Measurements from ENCODE around the gene ITGB4. TPM values are rescaled to one million over a fixed set of nuclear protein-coding genes. Genes with fewer than 3 reads are reported as not detected.

The ITGB4 gene
- total RNA-seq, 2 experiments from 2014 or later, result 1.0 to 1.1 TPM

- ATAC-seq (no peak), DNase-seq (no peak)
- Mint-ChIP-seq H3K27me3 (no peaks in the 10 kb centered on the region), H3K9me3 (ENCODE audit: low read depth) (no peaks in the 10 kb centered on the region), H3K4me1 (no peaks in the 10 kb centered on the region), H3K36me3 (peaks cover 8% of the 10 kb centered on the region), H3K4me3 (no peak overlapping the region), H3K27ac (no peak overlapping the region)
- CTCF ChIA-PET, result interaction anchor here (1.2 to 1.5 kb wide), 2 partner anchors 47 to 54 kb away, joined by 3 read pairs; no protein-coding TSS in a partner anchor
Observed at GRCh38 chr17:75704963-75705875, 16.0 kb upstream of the ITGB4 start.

GRCh38 chr17:75706042-75706728 lies 15.1 kb upstream of the ITGB4 start:
- Mint-ChIP-seq H3K27ac (no peak overlapping the region), H3K9me3 (ENCODE audit: low read depth) (no peaks in the 10 kb centered on the region), H3K4me3 (no peak overlapping the region), H3K4me1 (no peaks in the 10 kb centered on the region), H3K36me3 (peaks cover 4% of the 10 kb centered on the region), H3K27me3 (peaks cover 3% of the 10 kb centered on the region)
- DNase-seq (no peak), ATAC-seq (no peak)
- CTCF ChIA-PET, result interaction anchor here (0.6 to 1.5 kb wide), 3 partner anchors 32 to 55 kb away, joined by 3 read pairs; no protein-coding TSS in a partner anchor

- H3K4me3 Mint-ChIP-seq, result no peak overlapping the region
- ATAC-seq, result no peak
- no peak overlapping the region for H3K27ac Mint-ChIP-seq
- DNase-seq, result no peak
- peaks cover 6% of the 10 kb centered on the region for H3K27me3 Mint-ChIP-seq
- H3K4me1 Mint-ChIP-seq, result no peaks in the 10 kb centered on the region
- peaks cover 4% of the 10 kb centered on the region for H3K36me3 Mint-ChIP-seq
- no peaks in the 10 kb centered on the region for H3K9me3 Mint-ChIP-seq (ENCODE audit: low read depth)
- CTCF ChIA-PET, result interaction anchor here (0.5 kb wide), 1 partner anchor 153 kb away, joined by 3 read pairs; no protein-coding TSS in a partner anchor
Observed at GRCh38 chr17:75707079-75707571, 14.1 kb upstream of the ITGB4 start.

GRCh38 chr17:75712446-75712845 lies 8.8 kb upstream of the ITGB4 start:
- Mint-ChIP-seq H3K4me3 (no peak overlapping the region), H3K4me1 (no peaks in the 10 kb centered on the region), H3K36me3 (peaks cover 1% of the 10 kb centered on the region), H3K27me3 (peaks cover 14% of the 10 kb centered on the region), H3K27ac (no peak overlapping the region), H3K9me3 (ENCODE audit: low read depth) (no peaks in the 10 kb centered on the region)
- DNase-seq (no peak), ATAC-seq (no peak)
- CTCF ChIA-PET, result interaction anchor here (0.9 to 1.3 kb wide), 3 partner anchors 14 to 112 kb away, joined by 3 to 7 read pairs (median 3); no protein-coding TSS in a partner anchor

- H3K27me3 Mint-ChIP-seq, result peaks cover 31% of the 10 kb centered on the region
- no peaks in the 10 kb centered on the region for H3K9me3 Mint-ChIP-seq (ENCODE audit: low read depth)
- no peak overlapping the region for H3K27ac Mint-ChIP-seq
- peaks cover 3% of the 10 kb centered on the region for H3K4me1 Mint-ChIP-seq
- H3K4me3 Mint-ChIP-seq, result no peak overlapping the region
- CTCF ChIA-PET, result interaction anchor here (0.8 to 4.9 kb wide), 5 partner anchors 21 to 90 kb away, joined by 3 to 41 read pairs (median 3); partner anchors contain the start of gene SMIM5
- H3K36me3 Mint-ChIP-seq, result no peaks in the 10 kb centered on the region
- ATAC-seq, result no peak
- no peak for DNase-seq
Observed at GRCh38 chr17:75719732-75720131, 1.5 kb upstream of the ITGB4 start.

- H3K36me3 Mint-ChIP-seq, result no peaks in the 10 kb centered on the region
- no peak overlapping the region for H3K4me3 Mint-ChIP-seq
- H3K27ac Mint-ChIP-seq, result no peak overlapping the region
- H3K9me3 Mint-ChIP-seq (ENCODE audit: low read depth), result no peaks in the 10 kb centered on the region
- peak; percentile 52 for ATAC-seq
- CTCF ChIA-PET, result interaction anchor here (1.0 to 4.9 kb wide), 6 partner anchors 28 to 89 kb away, joined by 3 to 41 read pairs (median 4); partner anchors contain the start of gene GALK1
- H3K4me1 Mint-ChIP-seq, result peaks cover 3% of the 10 kb centered on the region
- peaks cover 31% of the 10 kb centered on the region for H3K27me3 Mint-ChIP-seq
- no peak for DNase-seq
Observed at GRCh38 chr17:75721463-75722011, 278 bp downstream of the ITGB4 start.

GRCh38 chr17:75722076-75722475 lies 817 bp downstream of the ITGB4 start:
- CTCF ChIA-PET, result interaction anchor here (1.4 to 4.9 kb wide), 4 partner anchors 27 to 89 kb away, joined by 3 to 41 read pairs (median 8); partner anchors contain the start of gene GALK1
- ATAC-seq (no peak), DNase-seq (no peak)
- Mint-ChIP-seq H3K27me3 (peaks cover 31% of the 10 kb centered on the region), H3K36me3 (no peaks in the 10 kb centered on the region), H3K27ac (no peak overlapping the region), H3K9me3 (ENCODE audit: low read depth) (no peaks in the 10 kb centered on the region), H3K4me3 (no peak overlapping the region), H3K4me1 (peaks cover 3% of the 10 kb centered on the region)

GRCh38 chr17:75722542-75723095 lies 1.4 kb downstream of the ITGB4 start:
- no peak for ATAC-seq
- peaks cover 26% of the 10 kb centered on the region for H3K27me3 Mint-ChIP-seq
- H3K27ac Mint-ChIP-seq, result no peak overlapping the region
- no peaks in the 10 kb centered on the region for H3K36me3 Mint-ChIP-seq
- no peak for DNase-seq
- peaks cover 3% of the 10 kb centered on the region for H3K4me1 Mint-ChIP-seq
- no peaks in the 10 kb centered on the region for H3K9me3 Mint-ChIP-seq (ENCODE audit: low read depth)
- no peak overlapping the region for H3K4me3 Mint-ChIP-seq
- CTCF ChIA-PET, result interaction anchor here (1.5 to 4.9 kb wide), 2 partner anchors 27 to 90 kb away, joined by 4 to 41 read pairs; no protein-coding TSS in a partner anchor

GRCh38 chr17:75723171-75723930 lies 2.1 kb downstream of the ITGB4 start:
- peaks cover 24% of the 10 kb centered on the region for H3K27me3 Mint-ChIP-seq
- ATAC-seq (no peak), DNase-seq (no peak)
- no peak overlapping the region for H3K4me3 Mint-ChIP-seq
- CTCF ChIA-PET, result interaction anchor here (0.9 kb wide), 1 partner anchor 90 kb away, joined by 3 read pairs; the partner anchor contains the start of gene SMIM5
- no peaks in the 10 kb centered on the region for H3K9me3 Mint-ChIP-seq (ENCODE audit: low read depth)
- peaks cover 3% of the 10 kb centered on the region for H3K4me1 Mint-ChIP-seq
- no peak overlapping the region for H3K27ac Mint-ChIP-seq
- H3K36me3 Mint-ChIP-seq, result no peaks in the 10 kb centered on the region

GRCh38 chr17:75724016-75725003 lies 3.1 kb downstream of the ITGB4 start:
- Mint-ChIP-seq H3K27ac (no peak overlapping the region), H3K9me3 (ENCODE audit: low read depth) (no peaks in the 10 kb centered on the region), H3K4me3 (no peak overlapping the region), H3K36me3 (no peaks in the 10 kb centered on the region), H3K4me1 (peaks cover 3% of the 10 kb centered on the region), H3K27me3 (peaks cover 20% of the 10 kb centered on the region)
- ATAC-seq (no peak), DNase-seq (no peak)
- CTCF ChIA-PET, result interaction anchor here (0.9 to 3.0 kb wide), 4 partner anchors 26 to 91 kb away, joined by 3 to 11 read pairs (median 4); partner anchors contain the start of gene SMIM5

GRCh38 chr17:75725504-75725903 lies 4.2 kb downstream of the ITGB4 start:
- ATAC-seq, result no peak
- Mint-ChIP-seq H3K9me3 (ENCODE audit: low read depth) (no peaks in the 10 kb centered on the region), H3K27me3 (peaks cover 8% of the 10 kb centered on the region), H3K36me3 (no peaks in the 10 kb centered on the region), H3K4me1 (peaks cover 1% of the 10 kb centered on the region), H3K27ac (no peak overlapping the region), H3K4me3 (no peak overlapping the region)
- CTCF ChIA-PET, result interaction anchor here (1.6 to 3.0 kb wide), 2 partner anchors 25 to 93 kb away, joined by 6 to 11 read pairs; partner anchors contain the start of gene SMIM5
- DNase-seq, result no peak
